ENCODE results near the gene EPC1. TPM values are rescaled to one million over a fixed set of nuclear protein-coding genes. Genes with fewer than 3 reads are reported as not detected.

EPC1 gene
- total RNA-seq, 1 donor from 2014 or later = 25.7 TPM

- H3K79me2 ChIP-seq (ENCODE audit: insufficient read depth, low read length) = peaks cover 5% of the 10 kb centered on the region
- FAIRE-seq (no peak), DNase-seq (ENCODE audit: low read depth) (no peak)
- H3K27ac ChIP-seq (ENCODE audit: low read depth, low read length) = no peak overlapping the region
- peaks cover 26% of the 10 kb centered on the region for H3K36me3 ChIP-seq (ENCODE audit: insufficient read depth, low read length)
- H3K4me1 ChIP-seq (ENCODE audit: insufficient read depth, low read length) = peaks cover 3% of the 10 kb centered on the region
- H2AFZ ChIP-seq (ENCODE audit: low read depth, low read length) = no peak overlapping the region
- H4K20me1 ChIP-seq (ENCODE audit: insufficient read depth, low read length) = peaks cover 27% of the 10 kb centered on the region
- Mint-ChIP-seq H3K9me3 (ENCODE audit: unreplicated experiment) (no peaks in the 10 kb centered on the region), H3K36me3 (ENCODE audit: low read depth, unreplicated experiment) (peaks cover 18% of the 10 kb centered on the region), H3K27ac (ENCODE audit: unreplicated experiment) (no peak overlapping the region), H3K4me1 (ENCODE audit: low read depth, unreplicated experiment) (peaks cover 16% of the 10 kb centered on the region), H3K27me3 (ENCODE audit: low read depth, unreplicated experiment) (no peaks in the 10 kb centered on the region), H3K4me3 (ENCODE audit: unreplicated experiment) (no peak overlapping the region)
- H3K4me2 ChIP-seq (ENCODE audit: low read length) = no peak overlapping the region
- no peaks in the 10 kb centered on the region for H3K27me3 ChIP-seq (ENCODE audit: insufficient read depth, low read length)
- H3K9me3 ChIP-seq (ENCODE audit: insufficient read depth, low read depth, low read length) = no peaks in the 10 kb centered on the region
- TF ChIP-seq EZH2 (IDR thresholded peaks at IDR 0.05; ENCODE audit: insufficient read depth, low read length) = no peak
- no peak for TF ChIP-seq CTCF (IDR thresholded peaks at IDR 0.05; ENCODE audit: insufficient read depth, low read depth, low read length)
- no peak overlapping the region for H3K4me3 ChIP-seq (ENCODE audit: insufficient read depth, low read depth, low read length)
- H3K9ac ChIP-seq (ENCODE audit: low read length) = no peak overlapping the region
Measured at GRCh38 chr10:32265756-32266155, 81.2 kb downstream of the EPC1 start.

GRCh38 chr10:32263300-32263699 is 83.7 kb downstream of the EPC1 start:
- peaks cover 9% of the 10 kb centered on the region for H3K4me1 Mint-ChIP-seq (ENCODE audit: low read depth, unreplicated experiment)
- no peak overlapping the region for H3K9ac ChIP-seq (ENCODE audit: low read length)
- peaks cover 3% of the 10 kb centered on the region for H3K4me1 ChIP-seq (ENCODE audit: insufficient read depth, low read length)
- H3K27me3 Mint-ChIP-seq (ENCODE audit: low read depth, unreplicated experiment) = no peaks in the 10 kb centered on the region
- DNase-seq (ENCODE audit: low read depth) = no peak
- no peak overlapping the region for H3K4me3 Mint-ChIP-seq (ENCODE audit: unreplicated experiment)
- H3K27ac Mint-ChIP-seq (ENCODE audit: unreplicated experiment) = no peak overlapping the region
- H3K27ac ChIP-seq (ENCODE audit: low read depth, low read length) = no peak overlapping the region
- no peak for TF ChIP-seq EZH2 (IDR thresholded peaks at IDR 0.05; ENCODE audit: insufficient read depth, low read length)
- TF ChIP-seq CTCF (IDR thresholded peaks at IDR 0.05; ENCODE audit: insufficient read depth, low read depth, low read length) = no peak
- H3K9me3 Mint-ChIP-seq (ENCODE audit: unreplicated experiment) = no peaks in the 10 kb centered on the region
- no peak overlapping the region for H3K4me2 ChIP-seq (ENCODE audit: low read length)
- no peak overlapping the region for H2AFZ ChIP-seq (ENCODE audit: low read depth, low read length)
- peaks cover 16% of the 10 kb centered on the region for H3K36me3 Mint-ChIP-seq (ENCODE audit: low read depth, unreplicated experiment)
- no peak for FAIRE-seq
- peaks cover 5% of the 10 kb centered on the region for H4K20me1 ChIP-seq (ENCODE audit: insufficient read depth, low read length)
- no peaks in the 10 kb centered on the region for H3K9me3 ChIP-seq (ENCODE audit: insufficient read depth, low read depth, low read length)
- H3K36me3 ChIP-seq (ENCODE audit: insufficient read depth, low read length) = peaks cover 11% of the 10 kb centered on the region
- H3K79me2 ChIP-seq (ENCODE audit: insufficient read depth, low read length) = no peaks in the 10 kb centered on the region
- H3K4me3 ChIP-seq (ENCODE audit: insufficient read depth, low read depth, low read length) = no peak overlapping the region
- H3K27me3 ChIP-seq (ENCODE audit: insufficient read depth, low read length) = no peaks in the 10 kb centered on the region

- no peaks in the 10 kb centered on the region for H3K27me3 ChIP-seq (ENCODE audit: insufficient read depth, low read length)
- H3K36me3 Mint-ChIP-seq (ENCODE audit: low read depth, unreplicated experiment) = no peaks in the 10 kb centered on the region
- H3K36me3 ChIP-seq (ENCODE audit: insufficient read depth, low read length) = no peaks in the 10 kb centered on the region
- H3K79me2 ChIP-seq (ENCODE audit: insufficient read depth, low read length) = no peaks in the 10 kb centered on the region
- H3K4me3 Mint-ChIP-seq (ENCODE audit: unreplicated experiment) = no peak overlapping the region
- peaks cover 3% of the 10 kb centered on the region for H3K4me1 ChIP-seq (ENCODE audit: insufficient read depth, low read length)
- no peak overlapping the region for H3K27ac ChIP-seq (ENCODE audit: low read depth, low read length)
- H3K27ac Mint-ChIP-seq (ENCODE audit: unreplicated experiment) = no peak overlapping the region
- FAIRE-seq (no peak), DNase-seq (ENCODE audit: low read depth) (no peak)
- H3K9me3 ChIP-seq (ENCODE audit: insufficient read depth, low read depth, low read length) = no peaks in the 10 kb centered on the region
- peaks cover 3% of the 10 kb centered on the region for H3K4me1 Mint-ChIP-seq (ENCODE audit: low read depth, unreplicated experiment)
- H3K27me3 Mint-ChIP-seq (ENCODE audit: low read depth, unreplicated experiment) = no peaks in the 10 kb centered on the region
- no peaks in the 10 kb centered on the region for H3K9me3 Mint-ChIP-seq (ENCODE audit: unreplicated experiment)
- H3K4me2 ChIP-seq (ENCODE audit: low read length) = no peak overlapping the region
- H3K4me3 ChIP-seq (ENCODE audit: insufficient read depth, low read depth, low read length) = no peak overlapping the region
- no peak overlapping the region for H2AFZ ChIP-seq (ENCODE audit: low read depth, low read length)
- no peak for TF ChIP-seq CTCF (IDR thresholded peaks at IDR 0.05; ENCODE audit: insufficient read depth, low read depth, low read length)
- no peak for TF ChIP-seq EZH2 (IDR thresholded peaks at IDR 0.05; ENCODE audit: insufficient read depth, low read length)
- H3K9ac ChIP-seq (ENCODE audit: low read length) = no peak overlapping the region
- H4K20me1 ChIP-seq (ENCODE audit: insufficient read depth, low read length) = no peaks in the 10 kb centered on the region
Measured at GRCh38 chr10:32259551-32259950, 87.4 kb downstream of the EPC1 start.
